GM21576 (cell line): ENCODE results near the gene ENAH.
"Not testable (repeated sequence)": the region's sequence is repeated elsewhere in the genome, so short reads cannot be mapped to it uniquely, and the experiment has no call there.

Experiments used
- ATAC-seq: cut with Tn5 transposase; IDR thresholded peaks from one replicate; pipeline ENCODE4 v1.9.1; 2021; ENCODE audit warnings: mild to moderate bottlenecking, moderate library complexity; ENCODE audit not compliant: unreplicated experiment

ENAH gene

DNA sequence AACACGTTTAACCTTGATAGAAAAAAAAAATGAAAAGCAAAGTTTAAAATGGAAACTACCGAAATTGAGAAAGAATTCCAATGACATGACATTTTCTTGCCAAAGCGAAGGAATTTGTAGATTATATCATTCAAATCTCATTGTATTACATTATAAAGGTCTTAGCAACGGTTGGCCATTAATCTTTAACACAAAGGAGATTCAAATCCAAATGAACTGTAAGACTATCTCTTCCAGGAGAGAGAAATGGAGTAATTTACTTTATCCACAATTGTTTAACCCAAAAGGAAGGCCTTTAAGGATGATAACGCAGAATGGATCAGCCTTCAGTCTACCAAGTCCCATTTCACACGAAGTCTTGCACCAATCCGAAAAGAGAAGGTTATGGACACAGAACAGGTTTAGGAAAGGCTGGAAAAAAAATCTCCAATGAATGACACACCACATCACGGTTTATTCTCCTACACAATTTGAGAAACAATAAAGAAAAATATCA is 1.5 kb downstream of the ENAH start:
- ATAC-seq: no peak

GRCh38 chr1:225650179-225650578 is 2.7 kb downstream of the ENAH start:
- no peak for ATAC-seq

GRCh38 chr1:225645194-225645895 is 7.6 kb downstream of the ENAH start:
- ATAC-seq: no peak

DNA sequence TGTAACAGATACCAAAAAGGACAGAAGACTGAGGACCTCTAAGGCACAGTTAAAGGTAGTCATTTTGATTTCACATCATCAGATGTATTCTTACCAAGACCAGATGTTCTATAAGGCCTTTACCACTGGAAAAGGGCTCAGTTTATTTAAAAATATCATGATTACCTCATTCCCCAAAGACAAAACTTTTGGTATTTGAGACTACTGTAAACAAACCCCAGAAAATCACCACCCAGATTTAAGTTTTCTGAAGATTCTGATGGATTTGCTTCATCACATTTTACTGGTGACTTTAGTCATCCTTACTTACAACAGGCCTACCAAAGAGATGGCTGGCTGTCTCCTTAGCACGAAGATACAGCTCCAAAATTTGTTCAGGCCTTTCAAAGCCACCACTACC is 8.3 kb downstream of the ENAH start:
- ATAC-seq: no peak

- no peak for ATAC-seq
Measured at GRCh38 chr1:225642177-225642576, 10.7 kb downstream of the ENAH start.

- no peak for ATAC-seq
Measured at GRCh38 chr1:225638853-225639252, 14.1 kb downstream of the ENAH start.

GRCh38 chr1:225637651-225638199 is 15.2 kb downstream of the ENAH start:
- ATAC-seq: no peak

- not testable (repeated sequence) for ATAC-seq
Measured at GRCh38 chr1:225636992-225637391, 15.9 kb downstream of the ENAH start.

GRCh38 chr1:225635649-225636048 is 17.3 kb downstream of the ENAH start:
- ATAC-seq: no peak

DNA sequence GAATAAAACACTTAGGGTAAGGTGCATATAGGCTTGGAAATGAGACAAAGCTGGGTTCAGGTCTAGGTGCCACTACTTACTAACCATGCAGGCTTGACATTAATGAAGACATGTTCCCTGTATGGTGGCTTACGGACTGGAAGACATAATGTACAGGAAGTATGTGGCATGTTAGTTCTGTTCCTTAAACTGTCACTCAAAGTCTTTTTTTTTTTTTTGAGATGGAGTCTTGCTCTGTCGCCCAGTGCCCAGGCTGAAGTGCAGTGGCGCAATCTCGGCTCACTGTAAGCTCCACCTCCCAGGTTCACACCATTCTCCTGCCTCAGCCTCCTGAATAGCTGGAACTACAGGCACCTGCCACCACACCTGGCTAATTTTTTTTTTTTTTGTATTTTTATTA is 20.1 kb downstream of the ENAH start:
- ATAC-seq: not testable (repeated sequence)

- ATAC-seq: no peak
Measured at GRCh38 chr1:225631021-225631663, 21.8 kb downstream of the ENAH start.

DNA sequence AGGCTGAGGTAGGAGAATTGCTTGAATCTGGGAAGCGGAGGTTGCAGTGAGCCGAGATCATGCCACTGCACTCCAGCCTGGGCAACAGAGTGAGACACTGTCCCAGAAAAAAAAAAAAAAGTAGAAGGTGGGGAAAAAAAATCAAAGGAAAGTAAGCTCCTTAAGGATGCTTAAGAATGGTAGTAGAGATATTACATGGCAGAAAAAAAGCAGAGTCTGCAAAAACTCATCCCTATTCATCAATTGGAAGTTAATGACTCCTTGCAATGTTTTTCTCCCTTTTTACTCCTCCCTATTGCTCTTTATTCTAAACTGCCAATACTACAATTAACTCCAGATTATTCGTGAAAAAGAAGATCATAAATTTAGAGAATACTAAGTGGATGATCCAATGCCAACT is 23.4 kb downstream of the ENAH start:
- no peak for ATAC-seq

DNA sequence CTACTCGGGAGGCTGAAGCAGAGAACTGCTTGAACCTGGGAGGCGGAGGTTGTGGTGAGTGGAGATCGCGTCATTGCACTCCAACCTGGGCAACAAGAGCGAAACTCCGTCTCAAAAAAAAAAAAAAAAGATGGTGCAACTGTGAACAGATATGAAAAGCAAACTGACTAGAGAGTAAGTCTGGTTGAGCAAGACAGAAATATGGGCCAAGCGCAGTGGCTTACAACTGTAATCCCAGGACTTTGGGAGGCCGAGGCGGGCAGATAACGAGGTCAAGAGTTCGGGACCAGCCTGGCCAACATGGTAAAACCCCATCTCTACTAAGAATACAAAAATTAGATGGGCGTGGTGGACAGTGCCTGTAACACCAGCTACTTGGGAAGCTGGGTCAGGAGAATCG is 24.1 kb downstream of the ENAH start:
- ATAC-seq: not testable (repeated sequence)

- no peak for ATAC-seq
Measured at GRCh38 chr1:225627304-225627947, 25.5 kb downstream of the ENAH start.

DNA sequence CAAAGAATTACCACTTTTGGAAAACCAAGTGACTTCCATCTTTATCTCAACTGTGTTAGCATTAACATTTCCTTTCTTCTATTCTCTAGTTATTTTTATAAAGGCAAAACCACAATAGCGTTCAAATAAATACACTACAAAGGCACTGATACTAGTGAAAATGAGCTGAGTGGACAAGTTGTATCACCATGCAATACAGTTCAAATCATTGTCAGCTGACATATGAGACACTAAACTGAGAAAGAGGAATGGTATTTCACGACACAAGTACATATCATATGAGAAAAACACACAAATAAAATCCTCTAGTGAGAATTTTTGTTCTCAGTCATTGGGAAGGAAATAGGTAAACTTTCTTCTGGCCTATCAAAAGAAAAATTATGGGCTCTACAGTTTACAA is 26.2 kb downstream of the ENAH start:
- no peak for ATAC-seq

DNA sequence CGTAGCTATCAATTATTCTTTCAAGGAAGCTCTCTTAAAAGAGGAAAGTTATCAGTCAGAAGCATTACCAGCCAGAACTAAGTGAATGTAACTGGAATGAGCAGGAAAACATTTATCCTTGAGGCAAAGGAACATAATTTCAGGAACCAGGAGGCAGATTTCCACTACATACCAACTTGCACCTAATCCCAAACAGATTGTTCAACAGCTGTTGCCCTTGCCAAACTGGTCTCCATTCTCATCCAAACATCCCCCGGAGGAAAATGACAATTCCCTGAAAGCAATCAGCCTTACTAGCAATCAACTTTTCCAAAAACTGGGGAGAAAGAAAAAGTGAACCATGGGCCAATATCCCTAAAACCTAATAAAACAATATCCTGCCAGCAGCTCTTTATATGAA is 35.0 kb downstream of the ENAH start:
- ATAC-seq: no peak

- ATAC-seq: no peak
Measured at GRCh38 chr1:225617479-225617878, 35.4 kb downstream of the ENAH start.

DNA sequence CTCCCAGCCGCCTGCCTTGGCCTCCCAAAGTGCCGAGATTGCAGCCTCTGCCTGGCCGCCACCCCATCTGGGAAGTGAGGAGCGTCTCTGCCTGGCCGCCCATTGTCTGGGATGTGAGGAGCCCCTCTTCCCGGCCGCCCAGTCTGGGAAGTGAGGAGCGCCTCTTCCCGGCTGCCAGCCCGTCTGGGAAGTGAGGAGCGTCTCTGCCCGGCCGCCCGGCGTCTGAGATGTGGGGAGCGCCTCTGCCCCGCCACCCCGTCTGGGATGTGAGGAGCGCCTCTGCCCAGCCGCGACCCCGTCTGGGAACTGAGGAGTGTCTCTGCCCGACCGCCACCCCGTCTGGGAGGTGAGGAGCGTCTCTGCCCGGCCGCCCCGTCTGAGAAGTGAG is 37.5 kb downstream of the ENAH start:
- ATAC-seq: not testable (repeated sequence)

DNA sequence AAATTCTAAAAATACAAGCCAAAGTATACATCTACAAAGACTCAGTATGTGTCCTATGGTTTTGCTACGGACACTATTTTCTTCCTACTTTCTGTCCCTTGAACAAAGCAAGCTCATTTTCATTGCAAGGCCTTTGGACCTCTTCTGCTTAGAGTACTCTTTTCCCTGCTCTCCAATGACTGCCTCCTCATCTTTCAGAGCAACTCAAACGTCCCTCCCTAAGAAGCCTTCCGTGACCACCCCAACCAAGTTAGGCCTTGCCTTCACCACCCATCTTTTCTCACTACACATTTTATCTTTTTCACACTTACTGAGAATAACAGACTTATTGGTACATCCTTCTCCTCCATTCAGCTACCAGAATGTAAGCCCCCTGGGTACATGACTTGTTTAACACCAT is 39.9 kb downstream of the ENAH start:
- ATAC-seq: no peak

GRCh38 chr1:225612287-225612686 is 40.6 kb downstream of the ENAH start:
- no peak for ATAC-seq

GRCh38 chr1:225611537-225612223 is 41.2 kb downstream of the ENAH start:
- ATAC-seq: no peak
